OCI-LY7 (cell line): ENCODE results near the gene ERCC2. TPM values are rescaled to one million over a fixed set of nuclear protein-coding genes. Genes with fewer than 3 reads are reported as not detected.

Source experiments
- BruUV-seq: library from RNA; stranded (reverse); fragments of 400-500 nt; replicated peaks from 2 replicates; lab custom pipeline; 2021; lab: Mats Ljungman, UMichigan
- CTCF ChIA-PET: fragments of 300-600 bp; sonication (Branson Sonifier 250); formaldehyde crosslinking; loops from one replicate; lab custom pipeline; 2022; ENCODE audit warnings: antibody characterized with exemption; ENCODE audit not compliant: unreplicated experiment; lab: Charles Lee
- POLR2A ChIA-PET: fragments of 300-600 bp; sonication (Branson Sonifier 250); formaldehyde crosslinking; loops from one replicate; lab custom pipeline; 2022; ENCODE audit warnings: antibody characterized with exemption; lab: Charles Lee
- DNase-seq: peaks from one replicate; pipeline ENCODE4 v3.0.0-alpha.2; 2015; ENCODE audit warnings: low spot score
- H2AFZ ChIP-seq: fragments of 200-600 bp; sonication (generic), shearing (Covaris generic); 2 replicates; pipeline ENCODE4 v1.6.1; 2014; ENCODE audit warnings: mild to moderate bottlenecking, antibody characterized with exemption, low read length, moderate library complexity
- H3K27ac ChIP-seq: fragments of 200-600 bp; sonication (generic); 2 replicates; pipeline ENCODE4 v1.5.1; 2014; ENCODE audit warnings: mixed run types, low read depth, mild to moderate bottlenecking, moderate library complexity, low read length, inconsistent platforms; ENCODE audit not compliant: poor library complexity, severe bottlenecking
- H3K36me3 ChIP-seq: fragments of 200-600 bp; sonication (generic); 2 replicates; pipeline ENCODE4 v1.6.1; 2014; ENCODE audit warnings: mild to moderate bottlenecking, antibody characterized with exemption, low read length, moderate library complexity, mixed read lengths; ENCODE audit not compliant: insufficient read depth
- H3K4me1 ChIP-seq: fragments of 200-600 bp; sonication (generic); 2 replicates; pipeline ENCODE4 v1.5.1; 2014; ENCODE audit warnings: mild to moderate bottlenecking, low read length; ENCODE audit not compliant: insufficient read depth, poor library complexity, severe bottlenecking
- H3K4me2 ChIP-seq: fragments of 200-600 bp; sonication (generic); 2 replicates; pipeline ENCODE4 v1.6.1; 2014; ENCODE audit warnings: mild to moderate bottlenecking, low read length
- H3K4me3 ChIP-seq: fragments of 200-600 bp; sonication (generic); 2 replicates; pipeline ENCODE4 v1.5.1; 2014; ENCODE audit warnings: mild to moderate bottlenecking, low read depth, low read length; ENCODE audit not compliant: poor library complexity, severe bottlenecking
- H3K79me2 ChIP-seq: fragments of 200-600 bp; sonication (generic); 2 replicates; pipeline ENCODE4 v1.6.1; 2016; ENCODE audit warnings: low read depth, mild to moderate bottlenecking, low read length, moderate library complexity, mixed read lengths; ENCODE audit not compliant: insufficient read depth
- H3K9me2 ChIP-seq: fragments of 200-600 bp; sonication (generic); 2 replicates; pipeline ENCODE4 v1.6.1; 2016; ENCODE audit warnings: mild to moderate bottlenecking, low read length, mixed read lengths; ENCODE audit not compliant: insufficient read depth
- H3K9me3 ChIP-seq: fragments of 200-600 bp; sonication (generic); 2 replicates; pipeline ENCODE4 v1.6.1; 2014; ENCODE audit warnings: mild to moderate bottlenecking, mixed run types, low read length, mixed read lengths
- H4K20me1 ChIP-seq: fragments of 200-600 bp; sonication (generic); 2 replicates; pipeline ENCODE4 v1.6.1; 2014; ENCODE audit warnings: mild to moderate bottlenecking, antibody characterized with exemption, low read length, moderate library complexity, mixed read lengths; ENCODE audit not compliant: insufficient read depth
- CTCF ChIP-seq: fragments of 200-600 bp; sonication (generic); conservative IDR thresholded peaks from 2 replicates; pipeline ENCODE4 v1.5.1; 2014; ENCODE audit warnings: mild to moderate bottlenecking, antibody characterized with exemption, low read length, moderate library complexity, mixed read lengths
- EZH2phosphoT487 ChIP-seq: fragments of 200-600 bp; sonication (generic); IDR thresholded peaks from 2 replicates; pipeline ENCODE4 v1.6.1; 2018; ENCODE audit warnings: low read depth, borderline replicate concordance, mild to moderate bottlenecking, mixed run types, antibody characterized with exemption, low read length, moderate library complexity, mixed read lengths
- intact Hi-C: fragments of 100-400 bp; cut with micrococcal nuclease; formaldehyde crosslinking; loops from one replicate; pipeline ENCODE4 v1.10.0; 2022; ENCODE audit not compliant: unreplicated experiment
- total RNA-seq, 2 experiments: library from RNA; depleted of rRNA in 1 of 2; stranded (reverse); fragments of >200 nt in 1 of 2; shearing (Covaris generic) in 1 of 2; gene quantifications; 2 replicates each; pipeline ENCODE4 v1.2.3, GENCODE V29; 2014 to 2022

Gene ERCC2
- total RNA-seq, 2 experiments from 2014 or later: 21.0 to 24.4 TPM

- H3K4me1 ChIP-seq: peaks cover 38% of the 10 kb centered on the region
- H2AFZ ChIP-seq: peak within 1 kb of the TSS; percentile 73; the same call in 1 of the 2 replicates
- H3K27ac ChIP-seq: peak within 1 kb of the TSS; percentile 69
- no peak for TF ChIP-seq EZH2phosphoT487
- no peaks in the 10 kb centered on the region for H4K20me1 ChIP-seq
- H3K4me3 ChIP-seq: peak within 1 kb of the TSS; percentile 89
- POLR2A ChIA-PET: interaction anchor here (0.6 to 0.9 kb wide), 2 partner anchors 159 to 458 kb away, joined by 3 read pairs; partner anchors contain the start of gene SYMPK
- intact Hi-C loops: loop anchor here (5.0 kb wide), 1 partner anchor 402 kb away; the partner anchor contains the start of gene RELB
- no peaks in the 10 kb centered on the region for H3K9me3 ChIP-seq
- H3K79me2 ChIP-seq: peaks cover 10% of the 10 kb centered on the region
- no TSS peak for BruUV-seq
- no peaks in the 10 kb centered on the region; the same call in 1 of the 2 replicates for H3K36me3 ChIP-seq
- H3K4me2 ChIP-seq: peak within 1 kb of the TSS; percentile 92
- CTCF ChIA-PET: no interaction called here
- H3K9me2 ChIP-seq: no peaks in the 10 kb centered on the region
- peak; percentile 26 for DNase-seq
Measured at GRCh38 chr19:45404557-45405434, 34.4 kb upstream of the ERCC2 start, which contains the start of gene PPP1R13L. PPP1R13L (minus strand) TSS chr19:45405069; CDS start chr19:45398318, 6,751 bp downstream.

- peak; percentile 88 for TF ChIP-seq CTCF
- TF ChIP-seq EZH2phosphoT487: no peak
- peaks cover 10% of the 10 kb centered on the region for H3K79me2 ChIP-seq
- H4K20me1 ChIP-seq: no peaks in the 10 kb centered on the region
- H2AFZ ChIP-seq: peak overlapping the region; percentile 11; the same call in 1 of the 2 replicates
- H3K9me2 ChIP-seq: no peaks in the 10 kb centered on the region
- DNase-seq: peak; percentile 79
- H3K36me3 ChIP-seq: no peaks in the 10 kb centered on the region; the same call in 1 of the 2 replicates
- intact Hi-C loops: no loop called here
- ChIA-PET POLR2A (interaction anchor here (0.6 to 0.9 kb wide), 2 partner anchors 160 to 459 kb away, joined by 3 read pairs; partner anchors contain the start of gene SYMPK), CTCF (no interaction called here)
- BruUV-seq: no TSS peak
- H3K4me2 ChIP-seq: peak overlapping the region; percentile 92
- no peaks in the 10 kb centered on the region for H3K9me3 ChIP-seq
- peaks cover 31% of the 10 kb centered on the region for H3K4me1 ChIP-seq
- no peak overlapping the region for H3K27ac ChIP-seq
- peak overlapping the region; percentile 89 for H3K4me3 ChIP-seq
Measured at GRCh38 chr19:45403781-45404556, 33.6 kb upstream of the ERCC2 start.

GRCh38 chr19:45403272-45403671, 32.9 kb upstream of the ERCC2 start:
- no peak overlapping the region for H3K27ac ChIP-seq
- peak overlapping the region; percentile 11; the same call in 1 of the 2 replicates for H2AFZ ChIP-seq
- intact Hi-C loops: no loop called here
- H3K9me3 ChIP-seq: no peaks in the 10 kb centered on the region
- H3K4me2 ChIP-seq: 0 out of 2 replicates have a peak overlapping the region, but pooled peaks have one; percentile 92
- H3K4me3 ChIP-seq: no peak overlapping the region
- H3K9me2 ChIP-seq: no peaks in the 10 kb centered on the region
- ChIA-PET POLR2A (no interaction called here), CTCF (no interaction called here)
- peaks cover 10% of the 10 kb centered on the region for H3K79me2 ChIP-seq
- TF ChIP-seq EZH2phosphoT487: no peak
- TF ChIP-seq CTCF: no peak
- BruUV-seq: no TSS peak
- no peak for DNase-seq
- H4K20me1 ChIP-seq: no peaks in the 10 kb centered on the region
- H3K4me1 ChIP-seq: peaks cover 27% of the 10 kb centered on the region
- H3K36me3 ChIP-seq: no peaks in the 10 kb centered on the region; the same call in 1 of the 2 replicates
